Astrocyte (in vitro differentiated cells and primary cell): ENCODE data around the gene CSRNP3.

Experiments used
- CTCF ChIP-seq: IDR thresholded peaks from 2 replicates; pipeline ENCODE4 v1.5.1; 2011; ENCODE audit warnings: low read depth, mild to moderate bottlenecking, inconsistent platforms, low read length, moderate library complexity; ENCODE audit not compliant: insufficient read depth
- EZH2 ChIP-seq: IDR thresholded peaks from 2 replicates; pipeline ENCODE4 v1.6.1; 2012; ENCODE audit warnings: mild to moderate bottlenecking, low read length, inconsistent platforms; ENCODE audit not compliant: insufficient read depth

GRCh38 chr2:165667375-165667774 lies 197.9 kb downstream of the CSRNP3 start:
- no peak for TF ChIP-seq EZH2
- TF ChIP-seq CTCF: no peak
